Neuronal stem cell (in vitro differentiated cells): ENCODE data around the gene PXDN.

Experiments used
- DNase-seq: peaks from one replicate; pipeline ENCODE4 v3.0.0-alpha.2; 2013; ENCODE audit warnings: low spot score
- H2AFZ ChIP-seq: one replicate; pipeline ENCODE4 v1.6.1; 2013; ENCODE audit warnings: mild to moderate bottlenecking, low read length, inconsistent platforms
- H2AK5ac ChIP-seq: 2 replicates; pipeline ENCODE4 v1.6.1; 2013; ENCODE audit warnings: low read depth, mild to moderate bottlenecking, inconsistent platforms, low read length, moderate library complexity, mixed read lengths
- H2BK120ac ChIP-seq: 2 replicates; pipeline ENCODE4 v1.6.1; 2013; ENCODE audit warnings: low read depth, mild to moderate bottlenecking, inconsistent platforms, low read length, moderate library complexity, mixed read lengths
- H2BK12ac ChIP-seq: one replicate; pipeline ENCODE4 v1.6.1; 2013; ENCODE audit warnings: low read length, inconsistent platforms
- H2BK15ac ChIP-seq: 2 replicates; pipeline ENCODE4 v1.6.1; 2013; ENCODE audit warnings: mild to moderate bottlenecking, low read length, inconsistent platforms, mixed read lengths
- H2BK5ac ChIP-seq: one replicate; pipeline ENCODE4 v1.6.1; 2013; ENCODE audit warnings: inconsistent platforms, mild to moderate bottlenecking, low read length, moderate library complexity
- H3K14ac ChIP-seq: one replicate; pipeline ENCODE4 v1.6.1; 2013; ENCODE audit warnings: low read length, inconsistent platforms
- H3K18ac ChIP-seq: 2 replicates; pipeline ENCODE4 v1.6.1; 2013; ENCODE audit warnings: low read length, inconsistent platforms
- H3K23ac ChIP-seq: 2 replicates; pipeline ENCODE4 v1.6.1; 2013; ENCODE audit warnings: low read depth, mild to moderate bottlenecking, mixed read lengths, low read length, inconsistent platforms; ENCODE audit not compliant: poor library complexity
- H3K27ac ChIP-seq: replicated peaks from 3 replicates; pipeline ENCODE4 v1.5.1; 2013; ENCODE audit warnings: low read length, inconsistent platforms
- H3K27me3 ChIP-seq, 3 experiments: 2 replicates each; pipeline ENCODE4 v1.6.1; 2013; ENCODE audit warnings: low read length in 3 of 3, mild to moderate bottlenecking in 2 of 3, inconsistent platforms in 1 of 3, low read depth in 1 of 3, mixed read lengths in 1 of 3, moderate library complexity in 1 of 3; ENCODE audit not compliant: control insufficient read depth in 3 of 3, insufficient read depth in 3 of 3
- H3K36me3 ChIP-seq, 2 donors: replicated peaks in 1 of 2; 2 replicates each; pipeline ENCODE4 v1.6.1; 2013; ENCODE audit warnings: low read length in 2 of 2; ENCODE audit not compliant: control insufficient read depth in 2 of 2, insufficient read depth in 2 of 2
- H3K4ac ChIP-seq: 2 replicates; pipeline ENCODE4 v1.6.1; 2013; ENCODE audit warnings: inconsistent platforms, mild to moderate bottlenecking, low read length, moderate library complexity
- H3K4me1 ChIP-seq, 2 donors: 1 replicate in 1 of 2; 2 replicates in 1 of 2; pipeline ENCODE4 v1.6.1; 2013; ENCODE audit warnings: low read length in 2 of 2, low read depth in 1 of 2; ENCODE audit not compliant: control insufficient read depth in 2 of 2, insufficient read depth in 1 of 2
- H3K4me2 ChIP-seq: one replicate; pipeline ENCODE4 v1.6.1; 2013; ENCODE audit warnings: mild to moderate bottlenecking, low read length, inconsistent platforms; ENCODE audit not compliant: insufficient read depth, poor library complexity, severe bottlenecking
- H3K4me3 ChIP-seq, 2 donors: 2 replicates each; pipeline ENCODE4 v1.5.1; 2013; ENCODE audit warnings: low read length in 2 of 2, mild to moderate bottlenecking in 2 of 2, inconsistent platforms in 1 of 2, moderate library complexity in 1 of 2
- H3K79me1 ChIP-seq: one replicate; pipeline ENCODE4 v1.6.1; 2013; ENCODE audit warnings: low read depth, mild to moderate bottlenecking, inconsistent platforms, low read length, moderate library complexity
- H3K9ac ChIP-seq: one replicate; pipeline ENCODE4 v1.6.1; 2013; ENCODE audit warnings: mild to moderate bottlenecking, low read depth, low read length, inconsistent platforms; ENCODE audit not compliant: poor library complexity
- H3K9me3 ChIP-seq, 2 donors: replicated peaks in 1 of 2; 2 replicates each; pipeline versions ENCODE3 to v1.6.1; 2013; ENCODE audit warnings: low read length in 2 of 2, mild to moderate bottlenecking in 2 of 2, inconsistent platforms in 1 of 2, low read depth in 1 of 2, mixed read lengths in 1 of 2, moderate library complexity in 1 of 2; ENCODE audit not compliant: control insufficient read depth in 2 of 2, insufficient read depth in 1 of 2
- H4K8ac ChIP-seq: one replicate; pipeline ENCODE4 v1.6.1; 2013; ENCODE audit warnings: low read depth, mild to moderate bottlenecking, inconsistent platforms, low read length, moderate library complexity
- H4K91ac ChIP-seq: one replicate; pipeline ENCODE4 v1.6.1; 2013; ENCODE audit warnings: low read length, low read depth, mild to moderate bottlenecking, inconsistent platforms; ENCODE audit not compliant: poor library complexity
- WGBS, 2 donors: extraction: QIAGEN DNeasy Blood & Tissue Kit; methylation state at CpG; one replicate each; pipeline ENCODE4 v1.1.7; 2013; ENCODE audit warnings: missing lambda C conversion rate in 2 of 2, mixed read lengths in 1 of 2; ENCODE audit not compliant: insufficient read length in 2 of 2, insufficient replicate concordance in 1 of 2; ENCODE audit errors: extremely low coverage in 2 of 2; 5-methylcytosine and 5-hydroxymethylcytosine counted together

The PXDN gene

GRCh38 chr2:1683297-1683696 lies 61.0 kb downstream of the PXDN start:
- no peak for DNase-seq

DNA sequence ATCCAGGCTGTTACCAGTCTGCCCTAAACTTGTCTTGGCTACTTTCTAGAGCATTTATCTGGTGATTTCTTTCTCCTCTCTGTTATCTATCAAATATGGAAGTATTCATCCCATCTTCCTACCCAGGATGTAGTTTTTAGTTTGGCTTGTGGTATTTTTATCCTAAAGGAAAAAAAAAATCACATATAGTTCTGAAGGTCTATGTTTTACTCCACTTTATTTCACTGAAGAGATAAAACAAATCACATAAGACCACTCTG lies 62.2 kb downstream of the PXDN start:
- Histone ChIP-seq H3K23ac (no peak overlapping the region), H2BK15ac (no peak overlapping the region), H3K9ac (no peak overlapping the region), H2AFZ (no peak overlapping the region), H3K4me2 (no peak overlapping the region), H3K9me3 (peaks cover 0 to 6% of the 10 kb centered on the region in 2 donors), H3K27ac (no peak overlapping the region), H3K4me3 (no peak overlapping the region), H2AK5ac (no peak overlapping the region), H3K27me3 (no peaks in the 10 kb centered on the region), H3K18ac (no peak overlapping the region), H3K4me1 (peaks cover 3 to 4% of the 10 kb centered on the region in 2 donors), H3K79me1 (peaks cover 8% of the 10 kb centered on the region), H3K14ac (no peak overlapping the region), H2BK12ac (no peak overlapping the region), H2BK120ac (no peak overlapping the region), H3K4ac (no peak overlapping the region), H2BK5ac (no peak overlapping the region), H4K8ac (no peak overlapping the region), H4K91ac (no peak overlapping the region), H3K36me3 (peaks cover 4 to 44% of the 10 kb centered on the region in 2 donors)
- no peak for DNase-seq

More at GRCh38 chr2:1683297-1683696, 61.0 kb downstream of the PXDN start:
- H3K4me1 ChIP-seq: peaks cover 3 to 4% of the 10 kb centered on the region in 2 donors
- no peak overlapping the region for H3K23ac ChIP-seq
- no peak overlapping the region for H2BK12ac ChIP-seq
- peaks cover 4 to 39% of the 10 kb centered on the region in 2 donors for H3K36me3 ChIP-seq
- H2BK5ac ChIP-seq: no peak overlapping the region
- no peak overlapping the region for H3K4me2 ChIP-seq
- WGBS, 2 donors: no CpG with 5 or more reads among the region's 1 CpG
- no peak overlapping the region for H3K4ac ChIP-seq
- H3K18ac ChIP-seq: no peak overlapping the region
- H2BK15ac ChIP-seq: no peak overlapping the region
- H3K14ac ChIP-seq: no peak overlapping the region
- H3K9me3 ChIP-seq: peaks cover 0 to 6% of the 10 kb centered on the region in 2 donors
- H4K8ac ChIP-seq: no peak overlapping the region
- H3K79me1 ChIP-seq: peaks cover 8% of the 10 kb centered on the region
- no peak overlapping the region for H3K9ac ChIP-seq
- H2BK120ac ChIP-seq: no peak overlapping the region
- no peaks in the 10 kb centered on the region for H3K27me3 ChIP-seq
- H2AK5ac ChIP-seq: no peak overlapping the region
- H2AFZ ChIP-seq: no peak overlapping the region
- no peak overlapping the region for H4K91ac ChIP-seq
- no peak overlapping the region for H3K4me3 ChIP-seq
- H3K27ac ChIP-seq: no peak overlapping the region

DNA sequence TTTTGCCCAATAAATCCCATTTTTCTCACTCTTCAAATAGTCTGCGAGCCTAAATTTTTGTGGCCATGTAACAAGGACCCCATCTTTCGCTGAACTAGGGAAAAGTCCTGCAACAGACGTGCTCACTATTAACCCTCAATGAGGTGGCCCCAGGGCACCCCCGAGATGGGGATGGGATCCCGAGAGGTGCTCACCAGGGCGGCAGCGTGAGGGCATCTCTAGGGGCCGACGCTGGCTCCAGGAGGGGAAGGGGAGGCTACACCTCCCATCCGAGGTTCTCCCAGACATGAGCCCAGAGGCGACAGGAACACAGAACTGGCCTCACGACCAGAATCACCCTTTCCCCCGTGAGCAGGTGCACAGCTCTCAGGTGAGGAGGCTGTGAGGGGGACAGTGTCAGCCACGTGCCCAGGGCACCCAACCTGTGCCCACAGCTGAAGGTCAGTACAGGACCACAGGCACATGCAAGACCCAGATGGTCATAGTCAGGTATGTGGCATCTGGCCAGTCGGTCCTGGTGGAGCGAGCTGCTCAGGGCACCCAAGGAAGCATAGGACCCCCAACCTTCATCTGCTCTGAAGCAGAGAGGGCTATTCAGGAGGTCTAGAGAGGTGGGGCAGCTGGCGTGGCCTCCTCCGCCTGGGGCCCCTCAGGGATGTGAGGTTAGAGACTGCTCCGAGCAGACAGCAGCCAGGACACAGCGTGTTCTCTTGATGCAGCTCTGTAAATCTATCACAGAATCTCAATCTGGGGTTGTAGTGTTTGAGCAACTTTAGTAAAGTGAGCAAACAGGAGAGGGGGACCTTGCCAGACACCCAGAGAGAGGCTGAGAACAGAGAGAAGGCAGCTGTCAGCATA lies 62.8 kb downstream of the PXDN start:
- no peak overlapping the region for H2BK120ac ChIP-seq
- peak overlapping the region; percentile 57 for H3K18ac ChIP-seq
- no peak overlapping the region for H3K14ac ChIP-seq
- H3K9ac ChIP-seq: no peak overlapping the region
- no peak overlapping the region for H3K23ac ChIP-seq
- H3K4me3 ChIP-seq: no peak overlapping the region
- no peak overlapping the region for H3K27ac ChIP-seq
- no peak for DNase-seq
- H2BK12ac ChIP-seq: no peak overlapping the region
- H4K8ac ChIP-seq: no peak overlapping the region
- H3K4me2 ChIP-seq: no peak overlapping the region
- peaks cover 2% of the 10 kb centered on the region in 2 donors for H3K4me1 ChIP-seq
- peaks cover 4 to 48% of the 10 kb centered on the region in 2 donors for H3K36me3 ChIP-seq
- WGBS, 2 donors: no CpG with 5 or more reads among the region's 20 CpGs
- peaks cover 8% of the 10 kb centered on the region for H3K79me1 ChIP-seq
- no peak overlapping the region for H2AK5ac ChIP-seq
- no peak overlapping the region for H3K4ac ChIP-seq
- H2BK5ac ChIP-seq: no peak overlapping the region
- no peak overlapping the region for H2BK15ac ChIP-seq
- H3K27me3 ChIP-seq: no peaks in the 10 kb centered on the region
- H3K9me3 ChIP-seq: peaks cover 0 to 6% of the 10 kb centered on the region in 2 donors
- no peak overlapping the region for H4K91ac ChIP-seq
- no peak overlapping the region for H2AFZ ChIP-seq

- Histone ChIP-seq H3K79me1 (peaks cover 8% of the 10 kb centered on the region), H2BK15ac (no peak overlapping the region), H3K4ac (no peak overlapping the region), H2BK120ac (no peak overlapping the region), H3K23ac (no peak overlapping the region), H3K4me2 (no peak overlapping the region), H3K9ac (no peak overlapping the region), H3K4me1 (peaks cover 0 to under 1% of the 10 kb centered on the region in 2 donors), H3K27ac (no peak overlapping the region), H3K4me3 (no peak overlapping the region), H3K36me3 (peaks cover 4 to 51% of the 10 kb centered on the region in 2 donors), H3K14ac (no peak overlapping the region), H3K18ac (no peak overlapping the region), H3K9me3 (peaks cover 0 to 6% of the 10 kb centered on the region in 2 donors), H3K27me3 (no peaks in the 10 kb centered on the region), H4K91ac (no peak overlapping the region), H2AK5ac (no peak overlapping the region), H2AFZ (no peak overlapping the region), H2BK12ac (no peak overlapping the region), H4K8ac (no peak overlapping the region), H2BK5ac (no peak overlapping the region)
- no CpG with 5 or more reads among the region's 3 CpGs for WGBS, 2 donors
- DNase-seq: no peak
Observed at GRCh38 chr2:1681017-1681318, 63.3 kb downstream of the PXDN start.
